Measurements from ENCODE around the gene ST14. TPM values are rescaled to one million over a fixed set of nuclear protein-coding genes. Genes with fewer than 3 reads are reported as not detected.

The ST14 gene
- total and polyA plus RNA-seq, 2 experiments from 2014 or later: not detected

DNA sequence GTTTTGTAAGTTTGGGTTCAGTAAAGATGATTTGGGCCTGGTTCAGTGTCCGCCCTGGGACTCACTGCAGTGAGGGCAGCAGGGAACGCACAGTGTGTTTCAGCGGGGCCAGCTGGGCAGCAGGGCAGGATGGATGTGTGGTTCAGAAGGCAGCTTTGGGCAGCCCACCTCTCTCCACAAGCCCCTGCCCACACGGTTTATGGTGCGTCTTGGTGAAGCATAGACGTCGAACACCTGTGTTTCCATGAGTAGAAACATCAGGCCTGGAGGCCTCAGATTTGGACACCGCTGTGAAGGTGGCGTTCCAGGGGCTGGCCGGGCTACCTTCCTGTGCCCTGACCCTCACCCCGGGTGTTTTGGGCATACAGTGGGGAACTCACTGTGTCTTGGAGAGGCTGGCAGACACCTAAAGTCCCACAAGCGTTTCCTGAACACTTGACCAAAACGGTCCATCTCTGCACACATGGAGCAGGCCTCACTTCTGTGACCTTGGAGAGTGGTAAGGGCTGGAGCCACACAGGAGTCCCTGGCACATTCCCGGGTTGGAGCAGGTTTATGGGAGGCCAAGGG, 59.0 kb downstream of the ST14 start:
- Histone ChIP-seq H4K20me1 (ENCODE audit: insufficient read depth) (no peaks in the 10 kb centered on the region), H3K27ac (no peak overlapping the region), H3K36me3 (ENCODE audit: low read depth) (no peaks in the 10 kb centered on the region), H3K9me2 (ENCODE audit: insufficient read depth) (no peaks in the 10 kb centered on the region), H3K9me3 (ENCODE audit: low read depth) (no peaks in the 10 kb centered on the region), H2AFZ (no peak overlapping the region), H3K9ac (no peak overlapping the region), H3K4me2 (ENCODE audit: unreplicated experiment) (no peak overlapping the region), H3F3A (ENCODE audit: insufficient read depth) (no peaks in the 10 kb centered on the region), H3K79me2 (ENCODE audit: insufficient read depth) (no peaks in the 10 kb centered on the region), H3K27me3 (replicated peaks; ENCODE audit: insufficient read depth) (peaks cover 5% of the 10 kb centered on the region; the same call in 1 of the 2 replicates), H3K4me1 (ENCODE audit: insufficient read depth) (no peaks in the 10 kb centered on the region), H3K4me3 (no peak overlapping the region)
- in situ Hi-C loops (cut with MboI): loop anchor here (10.0 kb wide), 2 partner anchors 166 to 206 kb away; partner anchors contain the start of gene ADAMTS8
- TF ChIP-seq EZH2phosphoT487 (IDR thresholded peaks at IDR 0.05; ENCODE audit: insufficient read depth, low read depth) (no peak), EZH2 (IDR thresholded peaks at IDR 0.05; ENCODE audit: insufficient read depth, poor library complexity, severe bottlenecking) (no peak)
- DNase-seq: no peak
- WGBS, 2 experiments (ENCODE audit: low coverage in 1 of 2, low lambda C conversion rate in 2 of 2, missing lambda C conversion rate in 2 of 2): 87 to 90% methylated on average over 14 of the region's 14 CpGs

DNA sequence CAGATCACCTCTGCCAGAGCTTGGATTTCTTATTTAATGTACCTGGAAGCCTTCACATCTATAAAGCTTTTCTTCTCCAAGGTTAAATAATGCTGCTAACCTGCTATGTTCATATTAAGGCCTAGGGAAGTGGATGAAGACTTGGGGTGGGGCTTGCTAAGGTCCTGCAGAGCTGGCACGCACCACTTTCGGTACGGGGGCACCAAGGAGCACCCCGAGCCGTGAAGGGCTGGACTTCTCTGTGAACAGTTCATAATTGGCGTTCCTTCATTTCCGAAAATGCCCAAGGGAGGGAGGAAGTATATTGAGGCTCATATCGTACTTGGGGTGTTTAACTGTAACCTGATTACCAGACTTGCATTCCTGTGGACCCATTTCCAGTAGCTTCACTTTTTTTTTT, 59.6 kb downstream of the ST14 start:
- H3K4me3 ChIP-seq: no peak overlapping the region
- WGBS, 2 experiments (ENCODE audit: low coverage in 1 of 2, low lambda C conversion rate in 2 of 2, missing lambda C conversion rate in 2 of 2): 86 to 88% methylated on average over 8 of the region's 8 CpGs
- no peaks in the 10 kb centered on the region for H3K79me2 ChIP-seq (ENCODE audit: insufficient read depth)
- no peaks in the 10 kb centered on the region for H3K36me3 ChIP-seq (ENCODE audit: low read depth)
- H3K27me3 ChIP-seq (replicated peaks; ENCODE audit: insufficient read depth): peaks cover 5% of the 10 kb centered on the region; the same call in 1 of the 2 replicates
- no peak overlapping the region for H3K27ac ChIP-seq
- H3F3A ChIP-seq (ENCODE audit: insufficient read depth): no peaks in the 10 kb centered on the region
- H3K9me3 ChIP-seq (ENCODE audit: low read depth): no peaks in the 10 kb centered on the region
- H2AFZ ChIP-seq: no peak overlapping the region
- TF ChIP-seq EZH2 (IDR thresholded peaks at IDR 0.05; ENCODE audit: insufficient read depth, poor library complexity, severe bottlenecking) (no peak), EZH2phosphoT487 (IDR thresholded peaks at IDR 0.05; ENCODE audit: insufficient read depth, low read depth) (no peak)
- H4K20me1 ChIP-seq (ENCODE audit: insufficient read depth): no peaks in the 10 kb centered on the region
- in situ Hi-C loops (cut with MboI): loop anchor here (10.0 kb wide), 2 partner anchors 166 to 206 kb away; partner anchors contain the start of gene ADAMTS8
- H3K9me2 ChIP-seq (ENCODE audit: insufficient read depth): no peaks in the 10 kb centered on the region
- no peaks in the 10 kb centered on the region for H3K4me1 ChIP-seq (ENCODE audit: insufficient read depth)
- no peak overlapping the region for H3K9ac ChIP-seq
- DNase-seq: no peak
- H3K4me2 ChIP-seq (ENCODE audit: unreplicated experiment): no peak overlapping the region

DNA sequence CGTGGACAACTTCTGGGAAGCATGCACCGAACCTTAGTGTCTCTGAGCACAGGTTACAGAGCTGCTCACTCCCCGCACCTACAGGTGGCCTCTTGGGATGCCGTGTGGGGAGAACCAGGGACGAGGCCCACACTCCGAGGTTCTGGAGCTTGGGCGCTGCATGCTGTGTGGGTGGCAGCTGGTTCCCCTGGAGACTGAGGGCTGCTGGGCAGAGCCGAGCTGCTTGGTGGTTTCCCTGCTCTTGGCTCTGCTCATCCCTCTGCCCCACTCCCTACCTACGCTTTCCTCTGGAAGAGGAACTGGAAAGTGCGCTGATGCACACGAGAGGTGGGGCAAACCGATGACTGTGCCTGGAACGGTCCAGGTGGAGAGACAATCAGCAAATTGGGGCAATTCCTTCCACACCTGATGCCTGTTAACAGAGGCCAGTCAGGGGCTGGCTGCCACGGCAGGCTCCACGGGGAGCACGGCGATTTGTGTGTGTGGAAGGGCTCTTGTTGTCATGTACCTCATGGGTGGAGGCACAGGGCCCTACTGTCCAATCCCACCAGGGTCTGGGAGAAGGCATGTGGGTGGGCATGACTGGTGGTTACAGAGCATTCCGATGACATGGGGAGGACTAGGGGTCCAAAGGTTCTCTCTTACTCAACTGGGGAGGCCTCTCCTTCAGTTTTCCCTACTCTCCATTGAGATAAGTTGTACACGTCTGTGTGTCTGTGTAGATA, 60.9 kb downstream of the ST14 start:
- Histone ChIP-seq H3K9me3 (ENCODE audit: low read depth) (no peaks in the 10 kb centered on the region), H3F3A (ENCODE audit: insufficient read depth) (no peaks in the 10 kb centered on the region), H3K36me3 (ENCODE audit: low read depth) (no peaks in the 10 kb centered on the region), H3K79me2 (ENCODE audit: insufficient read depth) (no peaks in the 10 kb centered on the region), H3K9ac (no peak overlapping the region), H3K9me2 (ENCODE audit: insufficient read depth) (no peaks in the 10 kb centered on the region), H3K27ac (no peak overlapping the region), H3K4me3 (no peak overlapping the region), H3K4me2 (ENCODE audit: unreplicated experiment) (no peak overlapping the region), H2AFZ (no peak overlapping the region), H4K20me1 (ENCODE audit: insufficient read depth) (no peaks in the 10 kb centered on the region), H3K27me3 (replicated peaks; ENCODE audit: insufficient read depth) (no peaks in the 10 kb centered on the region; the same call in 1 of the 2 replicates), H3K4me1 (ENCODE audit: insufficient read depth) (no peaks in the 10 kb centered on the region)
- 62 to 68% methylated on average over 17 to 19 of the region's 19 CpGs for WGBS, 2 experiments (ENCODE audit: low coverage in 1 of 2, low lambda C conversion rate in 2 of 2, missing lambda C conversion rate in 2 of 2)
- TF ChIP-seq EZH2 (IDR thresholded peaks at IDR 0.05; ENCODE audit: insufficient read depth, poor library complexity, severe bottlenecking): no peak
- no peak for TF ChIP-seq EZH2phosphoT487 (IDR thresholded peaks at IDR 0.05; ENCODE audit: insufficient read depth, low read depth)
- in situ Hi-C loops (cut with MboI): no loop called here
- DNase-seq: no peak

- Histone ChIP-seq H3K9ac (no peak overlapping the region), H3K27me3 (replicated peaks; ENCODE audit: insufficient read depth) (no peaks in the 10 kb centered on the region), H3F3A (ENCODE audit: insufficient read depth) (no peaks in the 10 kb centered on the region), H3K4me3 (no peak overlapping the region), H4K20me1 (ENCODE audit: insufficient read depth) (no peaks in the 10 kb centered on the region), H3K79me2 (ENCODE audit: insufficient read depth) (no peaks in the 10 kb centered on the region), H3K4me1 (ENCODE audit: insufficient read depth) (no peaks in the 10 kb centered on the region), H3K9me3 (ENCODE audit: low read depth) (no peaks in the 10 kb centered on the region), H2AFZ (no peak overlapping the region), H3K9me2 (ENCODE audit: insufficient read depth) (no peaks in the 10 kb centered on the region), H3K27ac (no peak overlapping the region), H3K4me2 (ENCODE audit: unreplicated experiment) (no peak overlapping the region), H3K36me3 (ENCODE audit: low read depth) (no peaks in the 10 kb centered on the region)
- TF ChIP-seq EZH2phosphoT487 (IDR thresholded peaks at IDR 0.05; ENCODE audit: insufficient read depth, low read depth) (no peak), EZH2 (IDR thresholded peaks at IDR 0.05; ENCODE audit: insufficient read depth, poor library complexity, severe bottlenecking) (no peak)
- WGBS, 2 experiments (ENCODE audit: low coverage in 1 of 2, low lambda C conversion rate in 2 of 2, missing lambda C conversion rate in 2 of 2): 73 to 74% methylated on average over 10 to 12 of the region's 12 CpGs
- DNase-seq: no peak
- in situ Hi-C loops (cut with MboI): no loop called here
Measured at GRCh38 chr11:130223291-130223971, 63.8 kb downstream of the ST14 start.
